HT-29 (cell line): Measurements from ENCODE around the gene P2RY2. TPM values are rescaled to one million over a fixed set of nuclear protein-coding genes. Genes with fewer than 3 reads are reported as not detected.

Experiments
- DNase-seq: peaks from one replicate; pipeline ENCODE4 v3.0.0-alpha.2; 2015; ENCODE audit warnings: low spot score
- total RNA-seq: library from RNA; depleted of rRNA; stranded (reverse); fragments of >200 nt; shearing (Covaris generic); gene quantifications from 2 replicates; pipeline ENCODE4 v1.2.3, GENCODE V29; 2014; rRNA removed

The P2RY2 gene
- total RNA-seq, 1 experiment from 2014 or later: 36.4 TPM

- no peak for DNase-seq
Observed at GRCh38 chr11:73281796-73282660, 63.9 kb downstream of the P2RY2 start.

- DNase-seq: no peak
Observed at GRCh38 chr11:73283276-73284000, 65.4 kb downstream of the P2RY2 start.

- no peak for DNase-seq
Observed at GRCh38 chr11:73284106-73284505, 66.0 kb downstream of the P2RY2 start.

GRCh38 chr11:73285721-73286120 lies 67.6 kb downstream of the P2RY2 start:
- DNase-seq: no peak

Other genes starting within 250 kb of the P2RY2 start
- 2.9 and 4.8 TPM in 2 replicates for gene FCHSD2, start 76.0 kb upstream of the P2RY2 start, total RNA-seq
- not detected in 2 replicates for gene P2RY6, start 54.1 kb downstream of the P2RY2 start, total RNA-seq
- gene ARHGEF17, start 90.0 kb downstream of the P2RY2 start, total RNA-seq: 31.9 and 33.1 TPM in 2 replicates
- 20.9 and 21.5 TPM in 2 replicates for gene RELT, start 158.1 kb downstream of the P2RY2 start, total RNA-seq